GM18868 (cell line): Measurements from ENCODE around the gene GPSM1.

Source experiments
- ATAC-seq: cut with Tn5 transposase; IDR thresholded peaks from one replicate; pipeline ENCODE4 v1.9.1; 2021; ENCODE audit warnings: mild to moderate bottlenecking, moderate library complexity; ENCODE audit not compliant: unreplicated experiment

Gene GPSM1

DNA sequence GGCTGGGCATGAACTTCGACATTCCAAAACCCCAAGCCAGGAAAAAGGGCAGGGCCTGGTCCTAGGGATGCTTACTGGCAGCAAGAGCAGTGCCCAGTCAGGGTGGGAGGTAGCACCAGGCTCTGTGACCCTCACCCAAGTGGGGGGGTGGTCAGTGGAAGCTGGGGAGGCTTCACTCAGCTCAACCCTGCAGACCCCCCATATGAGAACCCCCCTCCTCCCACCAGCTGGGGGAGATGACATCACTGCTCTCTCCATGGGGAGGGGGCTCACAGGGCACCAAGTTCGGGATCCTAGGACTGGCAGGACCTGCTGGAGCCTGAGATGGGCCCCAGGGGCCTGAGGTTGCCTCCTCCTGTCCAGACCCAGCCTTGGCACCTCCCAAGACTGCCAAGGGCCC is 31.5 kb downstream of the GPSM1 start:
- no peak for ATAC-seq

DNA sequence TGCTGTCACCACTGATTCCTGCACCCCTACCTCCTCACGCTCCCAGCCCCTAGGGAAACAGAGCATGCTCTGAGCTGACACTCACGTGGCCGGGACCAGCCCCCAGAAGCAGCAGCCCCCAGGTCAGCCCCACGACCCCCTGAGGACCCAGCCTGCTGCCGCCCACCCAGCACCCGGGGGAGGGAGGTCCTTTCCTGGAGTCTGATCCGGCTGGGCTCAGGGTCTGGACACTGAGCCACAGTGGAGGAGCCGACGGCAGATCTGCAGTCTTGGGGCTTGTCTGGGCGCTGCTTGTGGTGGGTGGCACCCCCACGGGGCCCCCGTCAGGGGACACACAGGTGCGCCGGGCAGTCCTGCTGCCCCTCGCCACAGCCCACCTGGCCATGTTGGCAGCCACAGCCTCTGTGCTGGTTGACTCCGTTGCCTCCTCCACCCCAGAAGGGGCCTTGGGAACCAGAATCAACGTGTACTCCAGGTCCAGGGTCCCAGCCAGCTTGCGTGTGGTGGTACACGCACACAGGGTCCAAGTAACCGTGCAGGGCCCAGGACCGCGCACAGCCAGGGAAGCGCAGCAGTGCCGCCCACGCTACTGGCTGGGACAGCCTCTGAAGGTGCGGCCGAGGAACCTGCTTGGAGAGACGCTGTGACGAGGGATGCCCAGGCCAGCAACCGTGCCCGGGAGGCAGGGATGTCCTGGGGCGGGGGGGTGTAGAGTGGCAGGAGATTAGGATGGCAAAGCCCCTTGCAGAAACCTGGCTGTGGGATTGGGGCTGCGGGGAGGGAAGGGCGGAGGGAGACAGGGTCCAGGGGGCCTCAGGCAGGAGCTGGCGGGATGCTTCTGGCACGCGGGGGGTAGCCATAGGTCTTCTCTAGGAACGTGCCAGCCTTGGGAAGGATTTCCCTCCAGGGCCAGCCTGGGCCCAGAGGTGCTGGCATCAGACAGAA is 32.7 kb downstream of the GPSM1 start:
- ATAC-seq = no peak

- no peak for ATAC-seq
These were observed 33.9 kb downstream of the GPSM1 start for GRCh38 chr9:136361047-136361753.

- ATAC-seq = no peak
These were observed 34.6 kb downstream of the GPSM1 start for GRCh38 chr9:136361754-136362449.

GRCh38 chr9:136362450-136362784 is 35.1 kb downstream of the GPSM1 start:
- ATAC-seq = no peak

DNA sequence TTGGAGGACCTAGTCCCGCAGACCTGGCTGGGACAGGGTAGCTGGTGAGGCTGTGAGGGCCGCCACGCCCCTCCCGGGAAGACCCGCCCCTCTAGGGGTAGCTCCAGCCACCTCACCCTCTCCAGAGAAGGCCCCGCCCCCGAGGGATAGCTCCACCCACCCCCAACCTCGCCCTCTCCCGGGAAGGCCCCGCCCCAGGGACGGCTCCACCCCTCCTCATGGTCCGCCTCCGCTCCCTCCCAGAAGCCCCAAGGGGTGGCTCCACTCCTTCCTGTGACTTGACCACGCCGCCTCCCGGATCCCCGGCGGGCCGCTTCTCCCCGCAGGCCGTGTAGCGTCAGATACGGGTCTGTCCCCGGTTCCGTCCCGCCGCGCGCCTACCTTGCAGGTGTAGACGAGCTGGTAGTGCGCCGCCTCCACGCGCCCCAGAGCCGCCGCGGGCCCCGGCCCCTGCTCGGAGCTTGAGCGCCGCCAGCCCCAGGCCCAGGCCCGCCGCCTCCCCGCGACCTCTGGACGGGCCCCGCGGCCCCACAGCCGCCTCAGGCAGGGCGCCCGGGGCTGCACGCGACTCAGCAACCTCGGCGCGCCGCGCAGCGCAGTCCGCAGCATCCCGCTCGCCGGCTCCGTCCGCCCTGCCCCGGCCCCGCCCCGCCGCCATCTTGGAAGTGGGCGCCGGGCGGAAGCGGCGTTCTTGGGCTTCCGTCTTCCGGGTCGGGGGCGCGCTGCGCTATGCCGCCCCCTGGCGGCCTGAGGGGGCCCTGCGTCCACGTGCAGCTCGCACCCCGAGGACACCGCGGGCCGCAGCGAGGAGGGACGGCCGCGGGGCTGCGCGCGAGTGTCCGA is 36.0 kb downstream of the GPSM1 start, which contains the start of gene DNLZ:
DNLZ (minus strand) TSS at position 639 of the 843 bp plus-strand sequence; CDS start at position 609, 30 bp downstream.
- ATAC-seq = peak; percentile 79

GRCh38 chr9:136363949-136364748 is 36.8 kb downstream of the GPSM1 start:
- no peak for ATAC-seq

DNA sequence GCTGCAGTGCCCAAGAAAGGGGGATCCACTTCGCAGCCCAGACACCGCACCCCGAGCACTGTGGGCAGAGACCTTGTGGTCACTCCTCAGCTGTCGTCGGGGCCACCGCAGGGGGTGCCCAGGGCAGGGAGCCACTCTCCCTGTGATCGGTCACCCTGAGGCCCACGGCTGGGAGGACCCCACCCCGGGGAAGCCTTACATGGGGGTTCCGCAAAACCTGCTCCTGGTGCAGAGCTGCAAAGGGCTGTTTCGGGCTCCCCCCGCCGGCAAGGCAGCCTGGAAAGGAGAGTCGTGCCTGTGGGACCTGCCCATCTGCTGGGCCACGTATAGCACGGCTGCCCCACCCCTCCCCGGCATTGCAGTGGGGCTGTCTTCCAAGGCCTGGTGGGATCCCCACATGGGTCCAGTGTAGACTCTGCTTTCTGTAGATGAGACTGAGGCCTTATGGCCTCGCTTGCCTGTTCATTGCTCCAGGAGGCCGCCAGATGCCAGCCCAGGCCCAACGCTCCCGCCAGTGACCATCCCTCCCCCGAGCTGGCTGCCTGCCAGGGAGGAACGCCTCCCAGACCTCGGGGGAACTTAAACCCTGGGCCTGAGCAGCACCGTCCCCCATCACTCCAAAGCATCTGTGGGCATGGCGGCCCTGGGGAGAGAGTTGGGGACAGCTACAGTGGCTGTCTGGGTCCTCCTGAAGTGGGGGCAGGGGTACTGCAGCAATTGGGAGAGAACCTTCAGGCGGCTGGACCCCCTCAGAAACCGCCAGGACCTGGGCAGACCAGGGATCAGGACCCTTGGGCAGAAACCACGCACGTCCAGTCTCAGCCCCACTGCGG is 37.8 kb downstream of the GPSM1 start:
- ATAC-seq = no peak

DNA sequence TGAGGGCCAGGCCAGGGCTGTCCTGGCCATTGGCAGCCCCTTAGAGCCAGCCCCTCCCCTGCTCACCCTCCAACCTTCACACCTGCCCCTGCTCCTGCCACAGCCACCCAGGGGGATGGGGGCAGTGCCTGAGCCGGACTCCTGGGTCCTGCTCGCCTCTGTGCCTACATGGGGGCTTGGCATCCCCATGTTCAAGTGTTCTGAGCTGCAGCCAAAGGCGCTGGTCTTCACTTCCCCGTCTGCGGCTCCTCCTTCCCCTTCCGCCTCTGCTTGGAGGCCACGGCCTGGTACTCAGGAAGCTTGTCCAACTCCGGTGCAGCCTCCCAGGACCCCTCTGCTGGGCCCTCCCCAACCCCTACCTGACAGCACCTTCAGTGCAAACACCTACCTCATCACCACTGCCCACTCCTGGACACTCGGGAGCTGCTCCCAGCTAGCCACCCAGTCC is 38.5 kb downstream of the GPSM1 start:
- ATAC-seq = no peak

DNA sequence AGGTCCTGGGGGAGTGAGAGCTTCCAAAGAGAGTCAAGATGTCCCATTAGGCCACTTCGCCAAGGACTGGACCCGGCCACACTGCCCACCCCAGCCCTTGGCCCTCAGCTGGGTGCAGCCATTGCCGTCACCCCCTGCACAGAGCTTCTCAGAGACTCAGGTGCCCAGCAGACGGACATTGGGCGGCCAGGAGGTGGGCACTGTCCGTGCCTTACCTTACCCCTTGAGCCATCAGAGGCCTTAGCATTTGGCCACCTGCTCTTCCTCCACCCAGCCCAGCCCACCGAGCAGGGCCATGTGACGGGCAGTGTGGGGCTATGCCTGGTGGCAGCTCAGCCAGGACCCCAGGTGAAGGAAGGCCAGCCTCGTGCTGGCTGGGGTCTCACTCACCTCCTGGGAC is 39.5 kb downstream of the GPSM1 start:
- ATAC-seq = no peak

GRCh38 chr9:136367296-136368145 is 40.2 kb downstream of the GPSM1 start:
- no peak for ATAC-seq

DNA sequence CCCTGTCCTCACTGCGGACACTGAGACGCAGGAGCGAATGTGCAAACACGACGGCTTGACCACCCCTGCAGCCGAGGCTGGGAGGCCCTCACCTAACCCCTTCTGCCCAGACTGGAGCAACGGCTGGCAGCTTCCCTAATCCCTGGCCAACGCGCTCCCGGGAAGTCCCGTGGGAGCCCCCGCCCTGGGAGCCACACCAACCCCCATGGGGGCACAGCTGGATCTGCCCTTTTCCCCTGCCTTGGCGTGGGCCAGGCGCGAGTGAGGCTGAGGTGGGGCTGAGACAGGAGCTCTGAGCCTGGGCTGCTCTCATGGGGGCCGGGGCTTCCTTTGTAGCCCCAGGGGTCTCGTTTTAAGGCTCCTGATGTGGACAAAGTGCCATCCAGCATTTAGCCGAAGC is 40.9 kb downstream of the GPSM1 start:
- ATAC-seq = no peak

DNA sequence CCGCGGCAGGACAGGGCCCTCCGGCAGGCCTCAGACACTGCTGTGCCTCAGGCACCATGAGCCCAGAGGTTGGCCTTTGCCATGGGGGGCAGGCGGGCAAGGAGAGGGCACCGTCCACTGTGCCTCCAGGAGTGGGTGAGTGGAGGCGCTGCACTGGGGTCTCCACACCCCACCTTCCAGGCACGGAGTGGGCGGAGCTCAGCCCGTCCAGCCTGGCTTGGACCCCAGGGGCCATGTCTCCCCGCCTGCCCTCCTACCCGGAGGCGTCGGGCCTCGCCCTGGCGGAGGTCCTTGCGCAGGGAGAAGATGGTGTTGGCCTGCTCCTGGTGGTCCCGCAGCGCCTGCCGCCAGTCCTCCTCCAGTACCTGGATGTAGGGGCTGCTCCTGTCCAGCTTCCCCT is 42.7 kb downstream of the GPSM1 start:
- no peak for ATAC-seq

DNA sequence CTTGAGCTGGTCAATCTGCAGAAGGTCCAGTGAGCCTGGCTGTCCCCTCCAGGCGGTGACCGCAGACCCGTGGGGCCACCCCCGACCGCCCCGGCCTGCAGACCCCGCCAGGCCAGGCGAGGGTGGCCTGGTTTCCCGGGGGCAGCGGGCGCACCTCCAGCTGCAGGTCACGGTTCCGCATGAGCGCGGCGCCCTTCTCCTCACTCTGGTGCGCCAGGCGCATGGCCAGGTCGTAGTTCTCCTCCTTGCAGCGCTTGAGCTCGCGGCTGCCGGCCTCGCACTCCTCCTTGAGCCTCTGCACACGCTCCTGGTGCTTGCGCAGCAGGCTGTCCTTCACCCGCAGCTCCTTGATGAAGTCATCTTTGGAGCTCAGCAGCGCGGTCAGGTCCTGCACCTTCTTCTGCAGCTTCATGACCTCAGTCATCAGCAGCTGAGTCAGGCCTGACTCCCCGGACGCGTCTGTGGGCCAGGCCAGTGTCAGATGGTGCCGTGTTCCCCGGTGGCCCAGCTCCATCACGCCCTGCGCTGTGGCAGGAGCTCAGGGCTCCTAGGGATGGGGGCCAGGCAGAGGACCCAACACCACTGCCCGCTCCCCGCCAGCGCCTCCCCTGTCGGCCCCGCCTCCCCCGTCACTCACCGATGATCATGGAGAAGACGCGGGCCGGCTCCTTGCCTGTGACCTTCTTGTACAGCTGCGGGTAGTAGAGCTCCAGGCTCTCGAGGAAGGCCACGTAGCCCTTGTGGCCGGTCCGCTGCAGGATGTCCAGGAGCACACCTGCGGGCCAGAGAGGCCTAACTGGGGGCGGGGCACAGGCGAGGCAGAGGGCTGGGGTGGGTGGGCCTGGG is 43.6 kb downstream of the GPSM1 start:
- ATAC-seq = no peak

DNA sequence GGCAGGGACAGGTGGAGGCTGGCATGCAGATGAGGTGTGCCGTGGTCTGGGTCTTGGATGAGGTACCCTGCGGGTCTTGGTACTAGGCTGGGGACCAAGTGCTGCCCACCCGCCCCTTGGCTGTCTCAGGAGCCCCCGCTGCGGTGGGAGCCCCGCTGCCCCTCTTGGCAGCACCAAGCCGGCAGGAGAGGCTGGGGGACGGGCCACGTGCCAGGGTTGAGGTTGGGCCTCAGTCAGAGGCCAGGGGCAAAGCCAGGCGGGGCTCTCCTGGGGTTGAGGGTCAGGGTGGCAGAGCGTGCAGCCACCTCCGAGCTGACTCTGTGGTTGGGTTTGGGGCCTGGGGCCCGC is 44.2 kb downstream of the GPSM1 start:
- ATAC-seq = no peak

- no peak for ATAC-seq
These were observed 44.7 kb downstream of the GPSM1 start for GRCh38 chr9:136372006-136372405.
